ENCODE results near the gene VEGFB. TPM values are rescaled to one million over a fixed set of nuclear protein-coding genes. Genes with fewer than 3 reads are reported as not detected.

The VEGFB gene, protein sequence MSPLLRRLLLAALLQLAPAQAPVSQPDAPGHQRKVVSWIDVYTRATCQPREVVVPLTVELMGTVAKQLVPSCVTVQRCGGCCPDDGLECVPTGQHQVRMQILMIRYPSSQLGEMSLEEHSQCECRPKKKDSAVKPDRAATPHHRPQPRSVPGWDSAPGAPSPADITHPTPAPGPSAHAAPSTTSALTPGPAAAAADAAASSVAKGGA
- 205 and 217 TPM in 2 replicates for total RNA-seq
- long read RNA-seq, partial matches to known transcripts: 5 of 7 reads
- long read RNA-seq, other reads (novel, unspliced or antisense): 2 of 7 reads

DNA sequence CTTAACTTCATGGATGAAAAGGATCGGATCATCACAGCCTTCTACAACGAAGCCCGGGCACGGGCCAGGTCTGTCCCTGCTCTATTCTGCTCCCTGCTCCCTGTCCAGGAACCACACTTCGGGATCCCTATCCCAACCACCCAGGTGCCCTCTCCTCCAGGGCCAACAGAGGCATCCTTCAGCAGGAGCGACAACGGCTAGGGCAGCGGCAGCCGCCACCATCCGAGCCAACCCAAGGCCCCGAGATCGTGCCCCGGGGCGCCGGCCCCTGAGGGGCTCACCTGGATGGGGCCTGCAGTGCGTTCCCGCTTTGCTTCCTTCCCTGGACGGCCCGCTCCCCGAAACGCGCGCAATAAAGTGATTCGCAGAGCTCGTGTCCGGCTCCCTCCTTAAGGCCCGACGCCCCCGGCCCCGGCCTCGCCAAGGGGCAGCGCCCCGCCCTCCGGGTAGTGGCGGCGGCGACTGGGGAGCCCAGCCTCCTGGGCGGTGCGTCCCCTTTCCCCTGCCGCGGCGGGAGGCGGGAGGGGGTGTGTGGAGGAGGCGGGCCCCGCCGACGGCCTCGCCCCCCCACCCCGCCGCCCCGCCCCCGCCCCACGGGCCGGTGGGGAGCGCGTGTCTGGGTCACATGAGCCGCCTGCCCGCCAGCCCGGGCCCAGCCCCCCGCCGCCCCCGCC, at the start of gene VEGFB:
Gene VEGFB (plus strand): TSS at position 672 of the 674 bp plus-strand sequence. CDS start 250 bp downstream, outside the sequence.
- TF ChIP-seq, protein P1, sequence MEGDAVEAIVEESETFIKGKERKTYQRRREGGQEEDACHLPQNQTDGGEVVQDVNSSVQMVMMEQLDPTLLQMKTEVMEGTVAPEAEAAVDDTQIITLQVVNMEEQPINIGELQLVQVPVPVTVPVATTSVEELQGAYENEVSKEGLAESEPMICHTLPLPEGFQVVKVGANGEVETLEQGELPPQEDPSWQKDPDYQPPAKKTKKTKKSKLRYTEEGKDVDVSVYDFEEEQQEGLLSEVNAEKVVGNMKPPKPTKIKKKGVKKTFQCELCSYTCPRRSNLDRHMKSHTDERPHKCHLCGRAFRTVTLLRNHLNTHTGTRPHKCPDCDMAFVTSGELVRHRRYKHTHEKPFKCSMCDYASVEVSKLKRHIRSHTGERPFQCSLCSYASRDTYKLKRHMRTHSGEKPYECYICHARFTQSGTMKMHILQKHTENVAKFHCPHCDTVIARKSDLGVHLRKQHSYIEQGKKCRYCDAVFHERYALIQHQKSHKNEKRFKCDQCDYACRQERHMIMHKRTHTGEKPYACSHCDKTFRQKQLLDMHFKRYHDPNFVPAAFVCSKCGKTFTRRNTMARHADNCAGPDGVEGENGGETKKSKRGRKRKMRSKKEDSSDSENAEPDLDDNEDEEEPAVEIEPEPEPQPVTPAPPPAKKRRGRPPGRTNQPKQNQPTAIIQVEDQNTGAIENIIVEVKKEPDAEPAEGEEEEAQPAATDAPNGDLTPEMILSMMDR (IDR thresholded peaks at IDR 0.05): no peak
- Mint-ChIP-seq H3K9me3 (ENCODE audit: unreplicated experiment) (no peaks in the 10 kb centered on the region), H3K4me3 (ENCODE audit: unreplicated experiment) (peak within 1 kb of the TSS; percentile 78), H3K4me1 (ENCODE audit: unreplicated experiment) (peaks cover 44% of the 10 kb centered on the region), H3K36me3 (ENCODE audit: unreplicated experiment) (peaks cover 2% of the 10 kb centered on the region), H3K27me3 (ENCODE audit: unreplicated experiment) (no peaks in the 10 kb centered on the region), H3K27ac (ENCODE audit: unreplicated experiment) (peak within 1 kb of the TSS; percentile 57)
- DNase-seq (ENCODE audit: extremely low spot score, unreplicated experiment): no peak

DNA sequence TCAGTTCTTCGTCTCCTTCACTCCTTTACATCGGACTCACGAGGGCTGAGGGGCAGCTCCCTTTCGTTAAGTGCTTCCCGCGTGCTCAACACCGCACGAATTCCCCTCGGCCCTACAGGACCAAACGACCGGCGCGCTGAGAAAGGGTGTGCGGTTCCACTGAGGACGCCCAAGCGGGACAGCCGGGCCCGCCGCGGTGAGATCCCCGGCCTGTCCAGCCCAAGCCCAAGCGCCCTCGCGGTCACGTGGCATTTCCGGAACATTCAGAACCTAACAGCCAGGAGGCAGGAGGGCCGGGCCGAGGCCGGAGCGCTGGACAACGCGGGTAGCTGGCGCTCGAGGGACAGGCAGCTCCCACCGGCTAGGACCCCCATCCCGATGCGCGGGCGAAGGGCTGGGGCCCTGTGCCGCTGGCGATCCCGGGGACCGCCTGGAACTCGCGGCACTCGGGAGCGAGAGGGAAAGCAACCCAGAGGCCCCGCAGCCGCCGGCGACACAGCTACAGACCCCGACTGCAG, 49.1 kb upstream of the VEGFB start:
- peak overlapping the region; percentile 94 for H3K4me3 Mint-ChIP-seq (ENCODE audit: unreplicated experiment)
- peaks cover 38% of the 10 kb centered on the region for H3K4me1 Mint-ChIP-seq (ENCODE audit: unreplicated experiment)
- DNase-seq (ENCODE audit: extremely low spot score, unreplicated experiment): no peak
- TF ChIP-seq, protein P1 (IDR thresholded peaks at IDR 0.05): peak; percentile 57
- H3K9me3 Mint-ChIP-seq (ENCODE audit: unreplicated experiment): no peaks in the 10 kb centered on the region
- H3K27me3 Mint-ChIP-seq (ENCODE audit: unreplicated experiment): no peaks in the 10 kb centered on the region
- H3K36me3 Mint-ChIP-seq (ENCODE audit: unreplicated experiment): no peaks in the 10 kb centered on the region
- peak overlapping the region; percentile 99 for H3K27ac Mint-ChIP-seq (ENCODE audit: unreplicated experiment)

DNA sequence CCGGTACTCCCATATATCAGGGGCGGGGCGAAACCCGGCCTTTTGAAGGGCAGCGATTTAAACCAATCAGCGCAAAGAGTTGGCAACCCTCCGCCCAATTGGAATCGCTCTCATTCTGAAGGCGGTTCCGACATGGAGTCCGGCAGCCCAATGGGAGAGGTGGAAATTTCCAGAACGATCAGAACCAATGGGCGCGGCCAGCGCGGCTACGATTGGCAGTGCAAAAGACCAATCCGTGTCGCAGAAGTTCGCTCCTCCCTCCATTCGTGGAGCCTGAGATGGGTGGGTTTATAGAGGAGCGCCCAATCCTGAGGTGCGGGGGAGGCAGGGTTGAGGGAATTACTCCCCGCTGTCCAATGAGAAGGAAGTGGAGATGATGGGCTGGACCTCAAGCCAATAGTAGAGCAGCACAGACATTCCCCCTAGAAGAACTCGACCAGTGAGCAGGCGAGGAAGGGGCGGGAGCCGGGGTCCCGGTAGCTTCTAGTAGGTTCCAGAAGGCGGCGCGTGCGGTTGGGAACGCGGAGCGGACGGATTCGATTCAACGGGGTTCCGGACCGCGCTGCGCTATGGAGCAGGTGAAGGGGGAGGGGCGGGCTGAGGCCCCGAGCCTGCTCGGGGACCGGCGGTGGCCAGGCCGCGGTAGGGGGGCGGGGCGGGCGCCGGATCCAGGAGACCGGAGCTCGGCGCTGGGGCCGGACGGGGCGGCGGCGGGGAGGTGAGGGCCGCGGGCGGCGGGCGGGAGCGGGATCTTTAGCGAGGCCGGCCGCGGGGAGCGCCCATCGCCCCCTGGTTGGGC, 48.5 kb upstream of the VEGFB start, which contains the start of gene STIP1:
Gene STIP1 (plus strand): TSS at position 479 of the 799 bp plus-strand sequence. CDS start 91 bp downstream, at position 570.
- TF ChIP-seq, protein P1 (IDR thresholded peaks at IDR 0.05): peak; percentile 47
- peak within 1 kb of the TSS; percentile 94 for H3K4me3 Mint-ChIP-seq (ENCODE audit: unreplicated experiment)
- H3K36me3 Mint-ChIP-seq (ENCODE audit: unreplicated experiment): peaks cover 3% of the 10 kb centered on the region
- H3K27me3 Mint-ChIP-seq (ENCODE audit: unreplicated experiment): no peaks in the 10 kb centered on the region
- DNase-seq (ENCODE audit: extremely low spot score, unreplicated experiment): peak; percentile 100
- H3K4me1 Mint-ChIP-seq (ENCODE audit: unreplicated experiment): peaks cover 35% of the 10 kb centered on the region
- no peaks in the 10 kb centered on the region for H3K9me3 Mint-ChIP-seq (ENCODE audit: unreplicated experiment)
- peak within 1 kb of the TSS; percentile 99 for H3K27ac Mint-ChIP-seq (ENCODE audit: unreplicated experiment)

DNA sequence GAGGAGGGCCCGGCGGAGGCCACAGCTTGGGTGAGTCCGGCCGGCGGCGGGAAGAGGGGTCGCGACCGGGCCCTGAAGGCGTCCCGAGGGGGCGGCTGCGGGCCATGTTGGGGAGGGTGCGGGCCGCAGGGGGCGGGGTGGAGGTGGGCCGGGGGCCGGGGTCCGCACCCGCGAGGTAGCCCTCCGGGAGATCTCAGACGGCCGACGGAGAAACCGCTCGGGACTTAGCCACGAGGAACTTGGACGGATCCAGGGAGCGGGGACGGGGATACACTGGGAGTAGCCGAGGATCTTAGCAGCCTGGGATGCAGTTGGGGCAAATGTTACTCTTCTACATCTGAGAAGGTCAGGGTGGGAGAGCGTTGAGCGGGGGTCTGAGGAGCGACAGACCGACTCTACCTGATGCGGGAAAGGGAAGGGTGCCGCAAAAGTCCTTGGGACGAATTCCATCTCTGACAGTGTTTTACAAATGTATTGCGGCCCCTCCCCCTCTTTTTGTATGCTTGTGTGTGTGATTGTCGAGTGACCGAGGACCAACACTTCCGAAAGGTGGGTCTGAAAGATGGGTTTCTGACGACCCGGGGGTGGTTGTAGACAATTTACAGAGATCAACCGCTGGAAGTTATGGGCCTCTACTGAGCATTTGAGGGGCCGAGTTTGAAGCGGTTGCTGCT, 47.8 kb upstream of the VEGFB start:
- no peak for DNase-seq (ENCODE audit: extremely low spot score, unreplicated experiment)
- Mint-ChIP-seq H3K27me3 (ENCODE audit: unreplicated experiment) (no peaks in the 10 kb centered on the region), H3K36me3 (ENCODE audit: unreplicated experiment) (peaks cover 3% of the 10 kb centered on the region), H3K4me3 (ENCODE audit: unreplicated experiment) (no peak overlapping the region), H3K4me1 (ENCODE audit: unreplicated experiment) (peaks cover 27% of the 10 kb centered on the region), H3K9me3 (ENCODE audit: unreplicated experiment) (no peaks in the 10 kb centered on the region), H3K27ac (ENCODE audit: unreplicated experiment) (no peak overlapping the region)
- TF ChIP-seq, protein P1 (IDR thresholded peaks at IDR 0.05): no peak
